ENCODE results near the gene TRMT10A. TPM values are rescaled to one million over a fixed set of nuclear protein-coding genes. Genes with fewer than 3 reads are reported as not detected.

Gene TRMT10A
- total RNA-seq, 4 donors from 2014 or later = 2.6 to 7.3 (median 5.9) TPM

DNA sequence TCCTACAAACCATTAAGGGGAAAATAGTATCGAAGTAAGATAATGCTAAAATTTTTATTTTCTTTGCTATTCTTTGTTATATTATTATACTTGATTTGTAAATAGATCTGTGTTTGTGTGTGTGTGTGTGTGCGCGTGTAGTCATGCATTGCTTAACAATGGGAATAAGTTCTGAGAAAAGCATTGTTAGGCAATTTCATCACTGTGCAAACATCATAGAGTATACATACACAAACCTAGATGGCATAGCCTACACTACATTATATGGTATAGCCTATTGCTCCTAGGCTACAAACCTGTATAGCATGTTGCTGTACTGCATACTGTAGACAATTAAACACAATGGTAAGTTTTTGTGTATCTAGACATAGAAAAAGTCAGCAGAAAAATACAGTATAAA lies 27.9 kb upstream of the TRMT10A start:
- Histone ChIP-seq H3K9me3 (no peaks in the 10 kb centered on the region), H3K27me3 (no peaks in the 10 kb centered on the region), H3K36me3 (no peaks in the 10 kb centered on the region), H3K4me3 (no peak overlapping the region), H3K4me1 (peaks cover 8 to 18% of the 10 kb centered on the region in 2 donors), H3K27ac (no peak overlapping the region)
- intact Hi-C loops (cut with DNase I; ENCODE audit: low total_unique reads) = no loop called here
- in situ Hi-C loops (cut with MboI; ENCODE audit: low sequenced_read_pairs in 4 of 4) = no loop called here
- DNase-seq (no peak), ATAC-seq (no peak)
- TF ChIP-seq POLR2A (IDR thresholded peaks at IDR 0.05) = no peak
- TF ChIP-seq, protein P1, sequence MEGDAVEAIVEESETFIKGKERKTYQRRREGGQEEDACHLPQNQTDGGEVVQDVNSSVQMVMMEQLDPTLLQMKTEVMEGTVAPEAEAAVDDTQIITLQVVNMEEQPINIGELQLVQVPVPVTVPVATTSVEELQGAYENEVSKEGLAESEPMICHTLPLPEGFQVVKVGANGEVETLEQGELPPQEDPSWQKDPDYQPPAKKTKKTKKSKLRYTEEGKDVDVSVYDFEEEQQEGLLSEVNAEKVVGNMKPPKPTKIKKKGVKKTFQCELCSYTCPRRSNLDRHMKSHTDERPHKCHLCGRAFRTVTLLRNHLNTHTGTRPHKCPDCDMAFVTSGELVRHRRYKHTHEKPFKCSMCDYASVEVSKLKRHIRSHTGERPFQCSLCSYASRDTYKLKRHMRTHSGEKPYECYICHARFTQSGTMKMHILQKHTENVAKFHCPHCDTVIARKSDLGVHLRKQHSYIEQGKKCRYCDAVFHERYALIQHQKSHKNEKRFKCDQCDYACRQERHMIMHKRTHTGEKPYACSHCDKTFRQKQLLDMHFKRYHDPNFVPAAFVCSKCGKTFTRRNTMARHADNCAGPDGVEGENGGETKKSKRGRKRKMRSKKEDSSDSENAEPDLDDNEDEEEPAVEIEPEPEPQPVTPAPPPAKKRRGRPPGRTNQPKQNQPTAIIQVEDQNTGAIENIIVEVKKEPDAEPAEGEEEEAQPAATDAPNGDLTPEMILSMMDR (IDR thresholded peaks at IDR 0.05 in 4 of 5, conservative IDR thresholded peaks at IDR 0.05 in 1 of 5) = no peak

DNA sequence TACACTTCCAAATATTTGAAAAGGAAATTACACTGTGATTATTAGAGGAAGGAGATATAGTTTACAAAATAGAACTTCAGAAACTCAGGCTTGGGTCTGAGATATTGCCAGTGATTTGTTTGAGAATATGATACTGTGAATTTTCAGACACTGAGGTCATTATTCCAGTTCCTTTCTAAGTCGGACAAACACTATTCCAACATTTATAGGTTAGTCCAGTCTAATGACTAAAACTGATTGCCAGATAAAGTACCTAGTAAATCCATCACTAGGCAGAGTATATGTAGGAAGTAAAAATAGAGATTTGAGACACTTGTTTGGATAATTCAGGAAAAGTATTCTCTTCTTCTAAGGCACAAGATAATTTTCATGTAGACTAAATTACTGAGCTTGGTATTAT lies 24.0 kb upstream of the TRMT10A start:
- no peaks in the 10 kb centered on the region for H3K36me3 ChIP-seq
- peaks cover 8 to 19% of the 10 kb centered on the region in 2 donors for H3K4me1 ChIP-seq
- TF ChIP-seq POLR2A (IDR thresholded peaks at IDR 0.05) = no peak
- TF ChIP-seq, protein P1 (IDR thresholded peaks at IDR 0.05 in 4 of 5, conservative IDR thresholded peaks at IDR 0.05 in 1 of 5) = no peak
- ATAC-seq (no peak), DNase-seq (no peak)
- H3K4me3 ChIP-seq = no peak overlapping the region
- H3K27ac ChIP-seq = no peak overlapping the region
- no peaks in the 10 kb centered on the region for H3K27me3 ChIP-seq
- in situ Hi-C loops (cut with MboI; ENCODE audit: low sequenced_read_pairs in 4 of 4) (no loop called here), intact Hi-C loops (cut with DNase I; ENCODE audit: low total_unique reads) (no loop called here)
- no peaks in the 10 kb centered on the region for H3K9me3 ChIP-seq

DNA sequence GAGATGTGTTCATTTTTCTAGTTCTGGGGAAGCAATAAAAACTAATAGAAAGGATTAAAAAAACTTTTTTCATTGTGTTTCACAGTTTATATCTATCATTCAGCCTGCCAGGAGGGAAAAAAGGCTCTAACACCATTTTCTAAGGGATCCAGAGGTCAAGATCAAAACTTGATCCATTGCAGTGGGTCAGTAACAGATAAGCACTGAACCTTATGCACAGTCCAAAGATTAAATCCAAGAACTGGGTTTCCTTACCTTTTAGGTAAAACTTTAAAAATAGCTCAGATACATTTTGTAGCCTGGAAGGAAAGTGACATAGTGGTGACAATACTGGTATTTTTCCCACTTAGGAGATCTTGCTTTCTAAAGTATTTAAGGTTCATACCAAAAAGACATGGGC lies 23.5 kb upstream of the TRMT10A start:
- Histone ChIP-seq H3K4me3 (no peak overlapping the region), H3K27me3 (no peaks in the 10 kb centered on the region), H3K36me3 (no peaks in the 10 kb centered on the region), H3K9me3 (no peaks in the 10 kb centered on the region), H3K27ac (no peak overlapping the region), H3K4me1 (peaks cover 8 to 19% of the 10 kb centered on the region in 2 donors)
- DNase-seq (no peak), ATAC-seq (no peak)
- in situ Hi-C loops (cut with MboI; ENCODE audit: low sequenced_read_pairs in 4 of 4) (no loop called here), intact Hi-C loops (cut with DNase I; ENCODE audit: low total_unique reads) (no loop called here)
- TF ChIP-seq, protein P1 (IDR thresholded peaks at IDR 0.05 in 4 of 5, conservative IDR thresholded peaks at IDR 0.05 in 1 of 5) = no peak
- TF ChIP-seq POLR2A (IDR thresholded peaks at IDR 0.05) = no peak

DNA sequence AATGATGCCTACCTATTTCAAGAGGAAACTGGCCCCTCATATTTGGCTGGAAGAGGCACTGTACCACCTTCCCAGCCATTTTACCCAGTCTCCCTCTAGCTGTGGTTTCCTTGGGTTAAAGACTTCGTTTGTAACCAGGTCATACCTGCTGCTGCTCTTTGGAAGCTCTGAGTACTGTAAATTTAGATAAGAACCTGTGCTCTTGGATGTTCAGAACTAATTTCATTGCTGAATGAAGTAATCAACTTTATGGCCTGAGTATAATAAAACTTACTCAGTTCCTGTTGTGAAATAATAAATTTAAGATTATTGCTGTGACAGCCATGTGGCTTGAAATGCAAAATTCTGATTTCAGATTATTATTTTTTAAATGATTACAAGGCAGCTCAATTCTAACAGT lies 23.0 kb upstream of the TRMT10A start:
- no peaks in the 10 kb centered on the region for H3K36me3 ChIP-seq
- in situ Hi-C loops (cut with MboI; ENCODE audit: low sequenced_read_pairs in 4 of 4) = no loop called here
- intact Hi-C loops (cut with DNase I; ENCODE audit: low total_unique reads) = no loop called here
- TF ChIP-seq, protein P1 (IDR thresholded peaks at IDR 0.05 in 4 of 5, conservative IDR thresholded peaks at IDR 0.05 in 1 of 5) = no peak
- no peak for TF ChIP-seq POLR2A (IDR thresholded peaks at IDR 0.05)
- DNase-seq = no peak
- H3K27me3 ChIP-seq = no peaks in the 10 kb centered on the region
- no peak for ATAC-seq
- no peak overlapping the region for H3K27ac ChIP-seq
- H3K9me3 ChIP-seq = no peaks in the 10 kb centered on the region
- no peak overlapping the region for H3K4me3 ChIP-seq
- H3K4me1 ChIP-seq = peaks cover 8 to 19% of the 10 kb centered on the region in 2 donors

DNA sequence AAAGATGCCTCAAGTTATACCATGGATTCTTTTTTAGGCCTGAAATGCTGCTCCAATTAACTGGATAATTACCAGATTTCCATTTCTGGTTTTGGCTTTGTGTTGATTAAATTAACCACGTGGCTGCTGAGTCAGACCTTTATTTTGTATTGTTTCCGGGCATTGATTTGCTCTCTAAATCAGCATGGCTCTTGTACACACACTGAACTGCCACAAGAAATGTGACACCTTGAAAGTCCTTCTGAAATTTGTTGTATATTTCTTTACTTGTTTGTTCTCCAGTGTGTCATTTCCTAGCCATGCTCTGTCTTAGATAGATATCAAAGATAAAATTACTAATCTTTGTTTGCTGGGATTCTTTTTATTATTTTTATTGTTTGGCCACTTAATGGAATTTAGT lies 22.5 kb upstream of the TRMT10A start:
- no peaks in the 10 kb centered on the region for H3K9me3 ChIP-seq
- no peaks in the 10 kb centered on the region for H3K27me3 ChIP-seq
- DNase-seq (no peak), ATAC-seq (no peak)
- intact Hi-C loops (cut with DNase I; ENCODE audit: low total_unique reads) = no loop called here
- H3K27ac ChIP-seq = no peak overlapping the region
- TF ChIP-seq, protein P1 (IDR thresholded peaks at IDR 0.05 in 4 of 5, conservative IDR thresholded peaks at IDR 0.05 in 1 of 5) = no peak
- no peaks in the 10 kb centered on the region for H3K36me3 ChIP-seq
- no peak overlapping the region for H3K4me3 ChIP-seq
- H3K4me1 ChIP-seq = peaks cover 8 to 19% of the 10 kb centered on the region in 2 donors
- in situ Hi-C loops (cut with MboI; ENCODE audit: low sequenced_read_pairs in 4 of 4) = no loop called here
